HEK293T (cell line): ENCODE results near the gene PAPPA2.

Experiments used
- FOXM1 ChIP-seq: fragments of 450-650 bp; IDR thresholded peaks from 2 replicates; pipeline ENCODE4 v1.6.1; 2017; ENCODE audit warnings: mild to moderate bottlenecking, borderline replicate concordance
- LEF1 ChIP-seq: fragments of 450-650 bp; IDR thresholded peaks from 2 replicates; pipeline ENCODE4 v1.6.1; 2017; ENCODE audit warnings: mild to moderate bottlenecking, borderline replicate concordance
- NFRKB ChIP-seq: fragments of 450-650 bp; IDR thresholded peaks from 2 replicates; pipeline ENCODE4 v1.6.1; 2016; ENCODE audit warnings: mild to moderate bottlenecking, moderate library complexity
- SP1 ChIP-seq: fragments of 450-650 bp; IDR thresholded peaks from 2 replicates; pipeline ENCODE4 v1.6.1; 2017
- SUZ12 ChIP-seq: fragments of 450-650 bp; IDR thresholded peaks from 2 replicates; pipeline ENCODE4 v1.6.1; 2016; ENCODE audit warnings: mild to moderate bottlenecking
- TARDBP ChIP-seq: fragments of 450-650 bp; IDR thresholded peaks from 2 replicates; pipeline ENCODE4 v1.6.1; 2016

DNA sequence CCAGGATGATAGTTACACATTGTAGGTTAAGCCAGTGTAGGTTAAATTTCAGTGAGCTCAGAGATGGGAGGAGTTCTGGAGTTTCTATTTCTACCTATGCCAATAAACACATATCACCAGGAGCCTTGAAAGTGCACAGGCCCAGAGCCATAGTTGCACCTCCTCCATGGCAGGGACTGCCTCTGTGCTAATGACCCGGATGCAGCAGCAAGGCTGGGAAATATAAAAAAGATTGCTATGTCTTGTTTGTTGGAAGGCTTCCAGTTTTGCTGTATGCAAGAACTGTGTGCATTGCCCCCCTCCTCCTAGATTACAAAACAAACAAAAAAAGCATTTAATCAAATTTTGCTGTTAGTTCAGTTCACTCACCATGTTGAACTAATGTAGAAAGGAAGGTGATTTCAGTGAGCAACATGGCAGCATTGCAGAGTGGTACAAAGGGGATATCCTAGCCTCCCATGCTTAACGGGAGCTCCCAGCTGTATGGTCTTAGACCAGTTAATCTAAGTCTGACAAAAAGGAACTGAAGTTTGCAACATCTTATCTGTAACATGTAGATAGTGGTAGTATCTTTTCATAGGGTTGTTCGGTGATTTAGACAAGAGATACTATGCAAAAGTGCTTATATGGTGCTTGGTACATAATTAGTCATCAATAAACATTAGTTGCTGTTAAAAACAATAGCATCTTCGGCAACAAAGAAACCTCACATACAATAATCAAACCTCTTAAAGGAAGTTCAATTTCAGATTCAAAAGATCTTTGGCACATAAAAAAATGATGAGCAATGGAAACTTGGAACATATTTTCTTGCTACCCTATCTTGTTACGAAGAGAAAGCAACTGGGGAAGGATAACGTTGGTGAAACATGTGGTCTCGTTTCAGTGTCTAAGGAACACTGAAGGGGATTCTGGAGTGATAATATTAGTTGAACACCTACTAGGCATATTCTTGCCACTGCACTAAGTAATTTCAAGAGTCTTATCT lies 392.1 kb downstream of the PAPPA2 start:
- TF ChIP-seq SP1: no peak
- no peak for TF ChIP-seq TARDBP
- no peak for TF ChIP-seq SUZ12
- no peak for TF ChIP-seq FOXM1
- no peak for TF ChIP-seq NFRKB
- no peak for TF ChIP-seq LEF1
